ENCODE data around the gene RIN3. TPM values are rescaled to one million over a fixed set of nuclear protein-coding genes. Genes with fewer than 3 reads are reported as not detected.
A peak's percentile ranks its signal among the peaks of the same experiment; 100 is the strongest.

The RIN3 gene
- total RNA-seq, 1 experiment from 2014 or later: 14.8 TPM

GRCh38 chr14:92626041-92626440 lies 112.5 kb downstream of the RIN3 start:
- TF ChIP-seq CTCF (conservative IDR thresholded peaks at IDR 0.05): no peak
- TF ChIP-seq EZH2 (IDR thresholded peaks at IDR 0.05; ENCODE audit: low read depth): no peak
- Histone ChIP-seq H2AFZ (no peak overlapping the region), H3K79me2 (ENCODE audit: low read depth) (peaks cover 8% of the 10 kb centered on the region; the same call in 1 of the 2 replicates), H3K9me3 (ENCODE audit: insufficient read depth, low read depth) (peaks cover 37% of the 10 kb centered on the region), H3K4me2 (peak overlapping the region; percentile 65), H3K9me2 (ENCODE audit: insufficient read depth) (no peaks in the 10 kb centered on the region), H3K4me1 (replicated peaks; ENCODE audit: insufficient read depth) (peaks cover 23% of the 10 kb centered on the region), H3K27me3 (ENCODE audit: insufficient read depth, low read depth) (no peaks in the 10 kb centered on the region), H3K27ac (peak overlapping the region; percentile 85), H4K20me1 (ENCODE audit: insufficient read depth) (no peaks in the 10 kb centered on the region), H3K4me3 (no peak overlapping the region), H3F3A (ENCODE audit: insufficient read depth, low read depth) (peaks cover 18% of the 10 kb centered on the region), H3K36me3 (ENCODE audit: low read depth) (peaks cover 53% of the 10 kb centered on the region)
- POLR2A ChIA-PET (ENCODE audit: unreplicated experiment): no interaction called here
- CTCF ChIA-PET: interaction anchor here (0.6 kb wide), 1 partner anchor 117 kb away, joined by 4 read pairs; no protein-coding TSS in a partner anchor
- no TSS peak for BruUV-seq (replicated peaks)
- no peak for DNase-seq
- intact Hi-C loops (cut with micrococcal nuclease; ENCODE audit: unreplicated experiment): no loop called here

- Histone ChIP-seq H3K36me3 (ENCODE audit: low read depth) (peaks cover 37% of the 10 kb centered on the region), H4K20me1 (ENCODE audit: insufficient read depth) (no peaks in the 10 kb centered on the region), H3K27me3 (ENCODE audit: insufficient read depth, low read depth) (no peaks in the 10 kb centered on the region), H3K79me2 (ENCODE audit: low read depth) (peaks cover 8% of the 10 kb centered on the region; the same call in 1 of the 2 replicates), H3K4me1 (replicated peaks; ENCODE audit: insufficient read depth) (peaks cover 23% of the 10 kb centered on the region), H3F3A (ENCODE audit: insufficient read depth, low read depth) (peaks cover 18% of the 10 kb centered on the region), H3K4me2 (no peak overlapping the region), H3K9me2 (ENCODE audit: insufficient read depth) (no peaks in the 10 kb centered on the region), H3K9me3 (ENCODE audit: insufficient read depth, low read depth) (peaks cover 28% of the 10 kb centered on the region), H2AFZ (no peak overlapping the region), H3K27ac (no peak overlapping the region), H3K4me3 (0 out of 2 replicates have a peak overlapping the region, but pooled peaks have one; percentile 18)
- CTCF ChIA-PET: no interaction called here
- no peak for DNase-seq
- intact Hi-C loops (cut with micrococcal nuclease; ENCODE audit: unreplicated experiment): no loop called here
- POLR2A ChIA-PET (ENCODE audit: unreplicated experiment): no interaction called here
- no TSS peak for BruUV-seq (replicated peaks)
- no peak for TF ChIP-seq EZH2 (IDR thresholded peaks at IDR 0.05; ENCODE audit: low read depth)
- TF ChIP-seq CTCF (conservative IDR thresholded peaks at IDR 0.05): no peak
Observed at GRCh38 chr14:92627707-92628215, 114.2 kb downstream of the RIN3 start.

GRCh38 chr14:92628636-92629035 lies 115.1 kb downstream of the RIN3 start:
- DNase-seq: no peak
- Histone ChIP-seq H3K9me3 (ENCODE audit: insufficient read depth, low read depth) (peaks cover 19% of the 10 kb centered on the region; the same call in 1 of the 2 replicates), H3K4me1 (replicated peaks; ENCODE audit: insufficient read depth) (peaks cover 23% of the 10 kb centered on the region), H3K27me3 (ENCODE audit: insufficient read depth, low read depth) (no peaks in the 10 kb centered on the region), H3F3A (ENCODE audit: insufficient read depth, low read depth) (peaks cover 17% of the 10 kb centered on the region), H3K4me3 (no peak overlapping the region), H3K4me2 (no peak overlapping the region), H3K79me2 (ENCODE audit: low read depth) (peaks cover 8% of the 10 kb centered on the region; the same call in 1 of the 2 replicates), H4K20me1 (ENCODE audit: insufficient read depth) (no peaks in the 10 kb centered on the region), H3K27ac (no peak overlapping the region), H3K36me3 (ENCODE audit: low read depth) (peaks cover 28% of the 10 kb centered on the region), H2AFZ (no peak overlapping the region), H3K9me2 (ENCODE audit: insufficient read depth) (no peaks in the 10 kb centered on the region)
- TF ChIP-seq EZH2 (IDR thresholded peaks at IDR 0.05; ENCODE audit: low read depth) (no peak), CTCF (conservative IDR thresholded peaks at IDR 0.05) (no peak)
- POLR2A ChIA-PET (ENCODE audit: unreplicated experiment): no interaction called here
- CTCF ChIA-PET: no interaction called here
- BruUV-seq (replicated peaks): no TSS peak
- intact Hi-C loops (cut with micrococcal nuclease; ENCODE audit: unreplicated experiment): no loop called here
